Measurements from ENCODE around the gene DNAL4.
"Not testable (repeated sequence)": the region's sequence is repeated elsewhere in the genome, so short reads cannot be mapped to it uniquely, and the experiment has no call there.

The DNAL4 gene

GRCh38 chr22:38828191-38828590, 34.2 kb upstream of the DNAL4 start:
- no peak overlapping the region for H3K27ac ChIP-seq
- DNase-seq (ENCODE audit: low read depth, low spot score), result no peak

- no peak overlapping the region for H3K27ac ChIP-seq
- no peak for DNase-seq (ENCODE audit: low read depth, low spot score)
Observed at GRCh38 chr22:38827510-38827909, 33.6 kb upstream of the DNAL4 start.

GRCh38 chr22:38826801-38827200, 32.9 kb upstream of the DNAL4 start:
- DNase-seq (ENCODE audit: low read depth, low spot score), result no peak
- H3K27ac ChIP-seq, result no peak overlapping the region

GRCh38 chr22:38826386-38826785, 32.4 kb upstream of the DNAL4 start:
- H3K27ac ChIP-seq, result no peak overlapping the region
- no peak for DNase-seq (ENCODE audit: low read depth, low spot score)

- DNase-seq (ENCODE audit: low read depth, low spot score), result no peak
- H3K27ac ChIP-seq, result no peak overlapping the region
Observed at GRCh38 chr22:38824585-38824984, 30.6 kb upstream of the DNAL4 start.

- no peak for DNase-seq (ENCODE audit: low read depth, low spot score)
- no peak overlapping the region for H3K27ac ChIP-seq
Observed at GRCh38 chr22:38823637-38824036, 29.7 kb upstream of the DNAL4 start.

GRCh38 chr22:38823076-38823475, 29.1 kb upstream of the DNAL4 start:
- DNase-seq (ENCODE audit: low read depth, low spot score), result no peak
- H3K27ac ChIP-seq, result no peak overlapping the region

GRCh38 chr22:38820020-38820419, 26.1 kb upstream of the DNAL4 start:
- no peak overlapping the region for H3K27ac ChIP-seq
- DNase-seq (ENCODE audit: low read depth, low spot score), result no peak

- no peak for DNase-seq (ENCODE audit: low read depth, low spot score)
- H3K27ac ChIP-seq, result no peak overlapping the region
Observed at GRCh38 chr22:38819387-38819940, 25.5 kb upstream of the DNAL4 start.

- no peak overlapping the region for H3K27ac ChIP-seq
- DNase-seq (ENCODE audit: low read depth, low spot score), result no peak
Observed at GRCh38 chr22:38817196-38817595, 23.3 kb upstream of the DNAL4 start.

- DNase-seq (ENCODE audit: low read depth, low spot score), result no peak
- no peak overlapping the region for H3K27ac ChIP-seq
Observed at GRCh38 chr22:38815842-38816241, 21.9 kb upstream of the DNAL4 start.

GRCh38 chr22:38811241-38811640, 17.3 kb upstream of the DNAL4 start:
- no peak overlapping the region for H3K27ac ChIP-seq
- DNase-seq (ENCODE audit: low read depth, low spot score), result no peak

GRCh38 chr22:38805041-38805593, 11.2 kb upstream of the DNAL4 start:
- DNase-seq (ENCODE audit: low read depth, low spot score); H3K27ac ChIP-seq: not testable (repeated sequence)

GRCh38 chr22:38802671-38803121, 8.8 kb upstream of the DNAL4 start:
- DNase-seq (ENCODE audit: low read depth, low spot score), result peak; percentile 93
- H3K27ac ChIP-seq, result peak overlapping the region; percentile 63

GRCh38 chr22:38799265-38800002, 5.5 kb upstream of the DNAL4 start:
- H3K27ac ChIP-seq, result no peak overlapping the region
- DNase-seq (ENCODE audit: low read depth, low spot score), result no peak

- H3K27ac ChIP-seq, result no peak overlapping the region
Observed at GRCh38 chr22:38798496-38798895, 4.6 kb upstream of the DNAL4 start.

GRCh38 chr22:38796262-38796957, 2.5 kb upstream of the DNAL4 start:
- no peak for DNase-seq (ENCODE audit: low read depth, low spot score)
- no peak overlapping the region for H3K27ac ChIP-seq

More at GRCh38 chr22:38798496-38798895, 4.6 kb upstream of the DNAL4 start:
- DNase-seq (ENCODE audit: low read depth, low spot score), result no peak

- no peak overlapping the region for H3K27ac ChIP-seq
- no peak for DNase-seq (ENCODE audit: low read depth, low spot score)
Observed at GRCh38 chr22:38795569-38795968, 1.6 kb upstream of the DNAL4 start.

- peak overlapping the region; percentile 57 for H3K27ac ChIP-seq
- DNase-seq (ENCODE audit: low read depth, low spot score), result no peak
Observed at GRCh38 chr22:38793317-38793716, 626 bp downstream of the DNAL4 start.

GRCh38 chr22:38792833-38793232, 1.1 kb downstream of the DNAL4 start:
- H3K27ac ChIP-seq, result peak overlapping the region; percentile 57
- DNase-seq (ENCODE audit: low read depth, low spot score), result peak; percentile 14

- DNase-seq (ENCODE audit: low read depth, low spot score), result no peak
- no peak overlapping the region for H3K27ac ChIP-seq
Observed at GRCh38 chr22:38789606-38790005, 4.3 kb downstream of the DNAL4 start.

Data from epithelial cell of prostate (primary cell).